ENCODE measurements around the gene CTDSP2.

Gene CTDSP2

DNA sequence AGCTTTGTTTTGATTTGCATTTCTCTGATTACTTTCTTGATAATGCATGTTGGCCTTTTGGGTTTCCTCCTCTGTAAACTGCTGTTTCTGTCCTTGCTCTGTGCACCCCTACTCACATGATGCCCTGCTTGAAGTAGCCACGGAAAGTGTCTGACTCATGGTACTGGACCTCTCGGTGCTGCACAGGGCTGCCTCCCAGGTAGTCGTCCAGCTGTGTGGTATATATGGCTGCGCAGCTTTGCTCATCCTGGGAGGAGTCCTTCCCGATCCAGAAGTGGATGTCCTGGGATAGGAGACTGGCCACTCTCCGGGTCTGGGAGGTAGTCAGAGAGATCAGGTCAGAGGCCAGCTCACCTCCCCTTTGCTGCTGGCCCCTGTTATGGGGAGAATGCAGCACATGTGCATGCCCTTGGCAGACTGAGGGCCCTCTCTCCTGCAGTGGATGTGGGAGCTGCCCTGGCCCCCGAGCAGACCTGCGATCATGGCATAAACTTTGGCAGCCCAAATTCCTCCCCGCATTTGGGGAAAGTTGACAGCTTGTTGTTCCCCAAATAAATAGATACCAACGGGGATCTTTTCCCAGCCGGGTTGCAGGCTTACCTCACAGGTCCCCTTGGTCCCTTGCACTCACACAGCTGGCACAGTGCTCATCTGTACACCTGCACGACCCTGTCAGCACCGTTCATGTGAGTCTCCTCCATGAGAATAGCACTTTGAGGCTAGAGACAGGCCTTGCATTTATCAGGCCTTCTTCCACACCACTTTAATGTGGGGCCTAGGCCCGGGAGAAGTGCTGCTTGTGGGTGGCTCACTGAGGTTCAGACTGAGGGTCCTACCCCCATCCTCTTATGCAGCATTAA, 33.2 kb downstream of the CTDSP2 start:
- no peak for DNase-seq

DNA sequence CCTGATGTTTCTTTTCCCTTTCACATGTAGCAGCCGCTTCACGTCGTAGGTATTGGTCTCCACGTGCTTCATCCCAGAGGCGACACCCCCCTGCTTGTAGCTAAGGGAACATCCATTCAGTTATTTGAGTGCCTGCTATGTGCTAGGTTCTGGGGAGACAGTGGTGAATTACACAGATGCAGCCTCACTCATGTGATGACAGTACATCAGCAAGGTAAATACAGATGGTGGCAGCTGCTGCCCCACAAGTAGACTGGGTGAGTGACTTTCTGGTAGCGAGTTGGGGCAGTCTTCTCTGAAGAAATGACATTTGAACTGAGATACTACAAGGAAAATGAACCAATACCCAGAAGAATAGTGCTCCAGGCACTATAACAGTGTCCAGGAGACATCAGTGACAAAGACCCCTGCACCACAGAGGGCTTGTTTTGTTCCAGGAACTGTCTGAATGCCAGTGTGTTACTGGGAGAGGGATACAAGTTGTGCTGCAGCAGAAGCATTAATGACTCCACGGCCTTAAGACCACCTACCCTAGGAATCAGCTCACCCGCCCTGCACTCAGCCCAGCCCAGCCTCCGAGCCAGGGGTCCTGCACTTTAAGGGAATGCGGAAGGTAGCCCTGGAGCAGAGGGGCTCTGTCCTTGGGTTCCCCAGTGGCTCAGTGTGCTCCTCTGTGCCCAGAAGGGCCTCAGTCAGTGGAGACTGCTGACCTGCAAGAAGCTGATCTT, 35.3 kb downstream of the CTDSP2 start:
- no peak for DNase-seq

DNA sequence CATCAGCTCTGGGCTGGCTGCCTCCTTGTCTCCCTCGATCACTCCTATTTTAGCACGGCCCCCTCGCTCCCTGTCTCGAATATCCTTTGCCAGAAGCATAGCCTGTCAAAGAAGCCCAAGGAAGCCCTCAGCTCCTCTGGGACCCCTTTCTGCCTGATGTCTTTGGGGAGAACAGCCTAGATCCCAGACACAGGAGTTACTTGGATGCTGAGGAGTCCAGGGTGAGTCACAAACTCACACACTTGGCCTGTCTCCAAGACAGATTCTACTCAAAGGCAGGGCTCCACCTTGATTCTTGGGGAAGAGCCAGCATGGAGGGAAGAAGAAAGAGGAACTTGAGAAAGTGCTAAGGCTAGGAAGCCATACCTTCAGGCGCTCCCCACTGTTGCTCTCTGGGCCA, 36.1 kb downstream of the CTDSP2 start:
- no peak for DNase-seq

DNA sequence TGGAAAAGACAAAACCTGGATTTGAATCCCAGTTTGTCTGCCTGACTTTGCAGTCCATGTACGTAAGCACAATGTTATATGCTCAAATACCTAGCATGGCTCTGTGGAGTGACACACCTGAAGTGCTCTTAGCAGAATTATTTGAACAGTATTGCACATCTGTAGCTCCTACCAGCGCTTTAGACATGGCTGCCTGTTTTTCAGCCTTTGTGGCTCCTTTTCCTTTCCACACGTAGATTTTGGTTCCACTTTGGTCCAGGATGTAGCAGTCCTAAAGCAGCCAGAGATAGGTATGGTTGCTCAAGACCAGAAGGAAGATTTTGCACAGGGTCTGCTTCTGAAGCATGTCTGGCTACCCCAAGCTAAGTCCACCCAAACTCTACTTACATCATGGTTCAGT, 37.1 kb downstream of the CTDSP2 start:
- no peak for DNase-seq

DNA sequence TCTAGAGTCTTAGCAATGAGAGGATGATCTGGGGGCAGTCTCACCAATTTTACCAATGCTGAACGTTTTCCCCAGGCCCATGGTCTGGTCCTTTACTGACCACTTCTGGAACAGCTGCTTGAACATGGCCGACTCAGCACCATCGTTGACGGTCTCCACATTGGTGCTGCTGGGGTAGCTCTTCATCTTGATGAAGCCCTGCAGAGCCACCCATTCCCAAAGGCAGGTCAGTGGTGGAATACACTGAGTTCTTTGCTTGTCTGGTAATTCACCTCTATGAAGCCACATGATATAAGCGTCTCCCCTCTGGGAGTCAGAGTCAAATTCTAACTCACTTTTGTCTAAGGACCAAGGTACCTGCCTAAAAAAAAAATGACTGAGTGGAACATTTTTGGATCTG, 38.2 kb downstream of the CTDSP2 start:
- DNase-seq: no peak

DNA sequence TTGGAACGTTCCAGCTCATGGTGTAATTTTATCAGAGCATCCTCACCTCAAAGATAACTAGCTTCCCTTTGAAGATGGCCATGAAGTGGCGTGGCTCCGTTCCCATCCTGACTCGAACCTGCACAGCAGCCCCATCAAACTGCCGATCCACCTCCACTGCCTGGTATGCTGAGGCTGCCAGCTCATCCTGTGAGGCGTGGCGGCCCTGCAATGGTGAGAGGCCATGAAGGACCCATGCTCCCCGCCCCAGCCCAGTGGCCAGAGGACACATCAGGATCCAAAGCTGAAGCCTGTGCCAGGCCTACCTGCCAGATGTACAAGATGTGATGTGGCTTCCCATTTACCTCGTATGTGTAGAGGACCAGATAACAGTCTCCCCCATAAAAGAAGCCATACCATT, 39.2 kb downstream of the CTDSP2 start:
- no peak for DNase-seq

DNA sequence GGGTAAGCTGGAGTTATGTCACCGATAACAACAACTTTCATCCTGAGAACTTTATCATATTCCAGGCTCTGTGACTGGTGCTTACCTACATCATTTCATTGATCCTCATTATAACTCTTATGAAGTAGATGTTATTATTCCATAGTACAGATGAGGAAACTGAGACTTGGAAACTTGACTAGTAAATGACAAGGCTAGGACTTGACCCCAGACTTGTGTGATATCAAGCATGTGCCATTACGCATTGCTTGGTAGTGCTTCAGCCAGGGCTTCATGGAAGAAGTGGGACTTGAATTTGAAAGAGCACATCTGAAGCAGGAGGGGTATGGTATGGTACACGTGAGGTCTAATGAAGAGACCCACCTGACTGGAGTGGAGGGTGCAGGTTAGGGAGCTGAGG, 39.9 kb downstream of the CTDSP2 start:
- DNase-seq: no peak

DNA sequence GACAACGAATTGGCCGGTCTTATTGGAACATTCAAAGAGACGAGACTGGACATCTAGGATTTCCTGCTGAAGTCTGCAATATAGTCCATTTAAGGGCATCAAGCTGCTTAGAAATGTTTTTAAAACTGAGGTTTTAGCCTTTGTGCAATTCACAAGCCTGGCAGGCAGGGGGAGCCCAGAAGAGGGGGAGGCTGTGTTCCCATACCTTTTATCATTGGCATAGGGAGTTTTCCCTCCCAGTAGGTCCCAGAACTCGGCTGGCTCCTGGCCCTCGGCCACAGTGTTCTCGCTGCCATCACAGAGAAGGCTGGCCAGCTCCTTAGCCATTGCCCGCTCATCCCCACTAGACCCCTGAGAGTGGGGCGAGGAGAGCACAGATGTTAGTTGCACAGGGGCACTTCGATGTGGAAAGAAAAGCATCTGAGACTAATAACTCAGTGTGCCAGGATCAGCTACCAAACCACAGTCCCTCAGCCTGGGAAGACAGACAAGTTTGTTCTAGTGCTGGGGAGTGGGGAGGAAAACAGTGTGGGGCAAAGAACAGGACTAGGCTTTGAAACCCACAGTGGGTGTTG, 43.1 kb downstream of the CTDSP2 start:
- no peak for DNase-seq

DNA sequence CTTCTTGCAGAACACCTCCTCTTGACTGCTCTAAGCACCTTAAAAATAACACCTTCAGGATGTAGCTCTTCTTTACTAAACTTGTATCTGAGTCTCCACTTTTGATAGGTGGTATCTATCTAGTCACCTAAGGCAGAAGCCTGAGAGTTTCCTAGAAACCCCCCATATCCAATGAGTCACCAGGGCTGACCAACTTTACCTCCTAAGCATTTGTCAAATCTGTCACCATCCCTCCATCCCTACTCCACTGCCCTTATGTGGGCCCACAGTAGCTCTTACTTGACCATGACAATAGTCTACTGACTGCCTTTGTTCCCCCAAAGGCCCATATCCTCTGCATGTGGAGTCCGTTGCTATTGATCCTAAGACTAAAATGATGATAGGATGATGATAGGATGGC, 43.9 kb downstream of the CTDSP2 start:
- DNase-seq: no peak

DNA sequence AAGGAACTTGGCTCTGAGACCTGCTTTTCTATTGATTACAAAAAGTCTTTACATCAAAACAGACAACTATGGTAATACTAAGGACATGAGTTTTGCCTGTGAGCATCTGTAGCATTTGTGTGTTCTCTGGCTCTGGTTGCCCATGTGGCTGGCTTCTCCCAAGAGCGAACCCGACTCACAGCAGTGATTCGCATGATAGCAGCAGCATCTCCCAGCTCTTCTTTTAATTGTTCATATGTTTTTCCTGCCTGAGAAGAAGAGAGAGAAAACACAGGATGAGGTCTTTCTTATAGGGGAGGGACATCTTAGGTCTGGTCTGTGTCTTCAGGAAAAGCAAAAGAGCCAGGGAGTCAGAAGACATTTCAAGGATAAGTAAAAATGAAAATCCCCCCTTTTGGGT, 45.6 kb downstream of the CTDSP2 start:
- no peak for DNase-seq

DNA sequence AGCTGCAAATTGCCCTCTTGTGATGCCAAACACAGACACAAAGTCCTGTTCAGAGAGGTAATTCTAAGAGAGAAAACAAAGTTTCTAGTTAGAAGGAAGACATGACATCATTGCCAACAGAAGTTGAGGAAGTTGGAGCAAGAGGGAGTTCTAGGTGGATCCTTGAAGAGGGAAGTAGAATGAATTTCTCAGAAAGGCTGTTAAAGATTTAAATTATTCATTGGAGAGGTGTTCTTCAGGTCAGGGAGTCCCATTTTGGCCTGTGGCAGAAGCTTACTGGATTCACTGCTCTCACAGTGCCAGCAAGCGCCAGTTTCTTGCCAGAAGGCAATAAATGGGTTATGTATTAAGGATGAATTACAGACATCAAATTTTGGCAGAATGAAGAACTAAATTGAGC, 48.6 kb downstream of the CTDSP2 start:
- no peak for DNase-seq

DNA sequence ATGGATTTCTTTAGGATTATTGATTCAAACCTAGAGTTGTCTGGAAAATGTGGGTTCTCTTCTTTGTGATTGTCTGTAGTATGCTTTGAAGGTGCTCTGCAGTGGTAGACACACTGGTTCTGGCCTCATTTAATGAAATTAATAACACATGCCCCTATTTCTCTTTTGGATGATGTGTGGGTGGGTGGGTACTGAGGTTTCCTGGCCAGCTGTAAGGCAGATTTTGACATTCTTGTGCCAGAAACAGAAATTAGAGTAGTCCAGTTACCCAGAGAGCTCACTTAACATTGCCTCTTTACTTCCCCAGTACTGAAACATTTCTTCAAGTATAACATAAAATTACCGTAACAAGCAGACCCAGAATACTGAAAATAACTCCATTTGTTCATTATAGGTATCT, 49.5 kb downstream of the CTDSP2 start:
- no peak for DNase-seq

DNA sequence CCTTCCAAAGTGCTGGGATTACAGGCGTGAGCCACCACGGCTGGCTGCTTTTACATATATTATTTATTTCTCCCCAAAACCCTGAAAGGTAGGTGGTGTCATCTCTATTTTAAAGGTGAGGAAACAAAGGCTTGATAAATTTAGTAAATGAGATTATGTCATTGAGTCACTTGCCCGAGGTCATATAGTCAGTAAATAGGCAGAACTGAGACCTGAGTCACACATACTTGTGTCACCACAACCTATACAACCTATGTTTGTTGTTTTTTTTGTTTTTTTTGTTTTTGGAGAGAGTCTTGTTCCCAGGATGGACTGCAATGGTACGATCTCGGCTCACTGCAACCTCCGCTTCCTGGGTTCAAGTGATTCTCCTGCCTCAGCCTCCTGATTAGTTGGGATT, 51.2 kb downstream of the CTDSP2 start:
- no peak for DNase-seq

DNA sequence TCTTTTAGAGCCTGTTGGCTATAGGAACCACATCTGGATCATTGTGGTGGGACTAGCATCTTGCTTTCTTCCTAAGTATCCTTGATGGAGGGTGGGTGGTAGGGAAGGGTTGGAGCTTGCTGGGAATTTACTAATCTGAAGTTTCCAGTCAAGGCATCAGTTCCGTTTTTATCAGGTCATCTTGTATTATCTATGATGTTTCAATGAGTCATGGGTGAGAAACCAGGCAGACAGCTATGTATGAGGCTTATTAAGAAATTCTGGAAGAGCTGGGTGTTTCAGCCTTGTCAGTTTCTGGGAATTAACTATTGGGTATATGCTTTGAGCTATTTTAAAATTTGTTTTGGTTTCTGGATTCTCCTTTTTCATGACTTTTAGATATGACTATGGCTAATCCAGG, 52.6 kb downstream of the CTDSP2 start:
- DNase-seq: no peak

DNA sequence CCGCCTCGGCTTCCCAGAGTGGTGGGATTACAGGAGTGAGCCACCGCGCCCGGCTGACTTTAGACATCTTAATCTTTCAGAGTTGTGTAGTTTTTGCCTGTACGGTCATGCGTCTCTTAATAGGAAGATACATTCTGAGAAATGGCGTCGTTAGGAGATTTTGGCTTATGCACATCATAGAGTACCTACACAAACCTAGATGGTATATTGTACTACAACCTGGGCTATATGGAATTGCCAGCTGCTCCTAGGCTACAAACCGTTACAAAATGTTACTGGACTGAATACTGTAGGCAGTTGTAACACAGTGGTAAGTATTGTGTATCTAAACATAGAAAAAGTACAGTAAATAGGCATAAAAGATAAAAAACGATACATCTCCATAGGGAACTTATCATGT, 62.7 kb downstream of the CTDSP2 start:
- no peak for DNase-seq

DNA sequence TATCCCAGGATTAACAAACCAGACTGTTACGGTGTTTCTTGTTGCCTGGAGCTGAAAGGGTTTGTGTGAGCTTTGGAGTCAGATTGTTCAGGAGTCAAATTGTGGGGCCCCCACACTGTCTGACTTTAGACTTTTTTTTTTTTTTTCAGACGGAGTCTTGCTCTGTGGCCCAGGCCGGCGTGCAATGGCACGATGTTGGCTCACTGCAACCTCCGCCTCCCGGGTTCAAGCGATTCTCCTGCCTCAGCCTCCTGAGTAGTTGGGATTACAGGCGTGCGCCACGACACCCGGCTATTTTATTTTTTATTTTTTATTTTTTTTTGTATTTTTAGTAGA, 63.1 kb downstream of the CTDSP2 start:
- DNase-seq: no peak

DNA sequence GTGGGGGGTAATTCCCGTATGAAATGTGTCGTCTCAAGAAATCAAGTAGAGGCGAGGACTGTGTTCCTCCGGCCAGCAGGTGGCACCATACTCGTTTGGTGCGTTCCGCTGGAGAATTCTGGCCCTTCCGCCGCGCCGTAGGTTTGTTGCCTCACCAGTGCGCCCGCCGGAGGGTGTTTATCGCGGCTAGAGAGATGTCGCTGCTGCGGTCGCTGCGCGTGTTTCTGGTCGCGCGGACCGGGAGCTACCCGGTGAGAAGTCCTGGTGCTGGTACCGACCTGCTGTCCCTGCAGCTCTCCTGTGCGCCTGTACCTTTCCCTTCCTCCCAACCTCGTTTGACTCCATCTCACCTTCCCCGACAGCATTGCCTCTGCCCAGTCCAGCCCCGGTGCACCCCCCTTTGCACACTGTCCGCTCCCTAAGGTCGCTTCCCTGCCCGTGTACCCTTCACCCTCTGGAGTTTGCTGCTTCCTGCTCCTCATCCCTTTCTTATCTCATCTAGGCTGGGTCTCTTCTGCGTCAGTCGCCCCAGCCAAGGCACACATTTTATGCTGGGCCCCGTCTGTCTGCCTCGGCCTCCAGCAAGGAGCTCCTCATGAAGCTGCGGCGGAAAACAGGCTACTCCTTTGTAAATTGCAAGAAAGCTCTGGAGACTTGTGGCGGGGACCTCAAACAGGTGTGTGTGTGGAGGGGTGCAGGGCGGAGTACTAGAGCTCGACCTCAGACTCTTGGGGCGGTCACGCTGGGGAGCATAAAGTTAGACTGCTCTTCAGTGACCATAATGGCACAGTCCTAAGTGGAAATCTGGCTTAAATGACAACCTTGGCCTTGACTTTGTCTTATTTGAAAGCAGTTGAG, 63.7 kb downstream of the CTDSP2 start, which contains the start of gene TSFM:
Gene TSFM (plus strand): TSS at position 180 of the 858 bp plus-strand sequence. CDS start 15 bp downstream, at position 195.
- DNase-seq: peak; percentile 54

DNA sequence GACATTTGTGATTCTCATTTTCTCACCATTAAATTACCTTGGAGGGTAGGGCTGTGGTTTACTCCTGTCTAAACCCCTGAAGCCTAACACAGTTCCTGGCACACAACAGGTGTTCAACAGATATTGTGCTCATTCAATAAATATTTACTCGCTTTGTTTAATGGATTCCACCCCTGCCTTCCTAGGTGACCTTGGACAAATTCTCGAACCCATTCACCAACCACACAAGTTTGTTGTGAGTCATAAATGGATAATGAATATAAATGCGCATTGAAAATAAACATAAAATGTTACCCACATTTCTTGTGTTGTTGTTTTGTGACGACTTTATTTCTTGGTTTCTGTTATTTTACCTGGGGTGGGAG, 64.3 kb downstream of the CTDSP2 start:
- DNase-seq: no peak

DNA sequence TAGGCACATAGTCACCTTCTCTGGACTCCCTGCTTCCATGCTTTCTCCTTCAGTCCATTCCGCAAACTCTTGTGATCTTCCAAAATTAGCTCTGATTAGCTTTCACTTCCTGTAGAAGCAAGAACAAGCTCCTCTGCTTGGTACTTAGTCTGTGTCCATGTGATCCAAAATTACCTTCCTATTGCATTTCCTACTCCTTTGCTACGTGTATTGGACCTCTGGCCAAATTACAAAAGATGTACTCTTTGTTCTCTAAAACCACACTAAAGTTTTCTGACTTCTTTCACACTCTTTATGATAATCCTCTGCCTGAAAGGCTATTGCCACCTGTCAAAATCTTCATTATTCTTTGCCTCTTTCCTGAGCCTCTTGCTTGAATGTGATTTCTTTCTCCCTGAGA, 64.7 kb downstream of the CTDSP2 start:
- no peak for DNase-seq

DNA sequence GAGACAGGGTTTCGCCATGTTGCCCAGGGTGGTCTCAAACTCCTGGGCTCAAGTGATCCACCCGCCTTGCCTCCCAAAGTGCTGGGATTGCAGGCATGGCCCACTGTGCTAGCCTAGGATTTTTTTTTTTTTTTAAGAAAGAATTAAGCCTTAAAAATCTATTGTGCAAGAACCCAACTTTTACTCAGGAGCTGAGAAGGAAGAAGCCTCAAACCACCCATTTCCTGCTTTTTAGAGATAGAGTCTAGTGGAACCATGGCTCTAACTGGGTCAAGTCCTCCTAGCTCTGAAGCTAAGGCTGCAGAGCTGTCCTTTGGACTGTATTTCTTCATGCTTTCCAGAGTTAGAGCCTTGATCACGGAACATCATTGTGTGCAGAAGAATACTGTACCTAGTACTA, 65.3 kb downstream of the CTDSP2 start:
- peak; percentile 11 for DNase-seq

DNA sequence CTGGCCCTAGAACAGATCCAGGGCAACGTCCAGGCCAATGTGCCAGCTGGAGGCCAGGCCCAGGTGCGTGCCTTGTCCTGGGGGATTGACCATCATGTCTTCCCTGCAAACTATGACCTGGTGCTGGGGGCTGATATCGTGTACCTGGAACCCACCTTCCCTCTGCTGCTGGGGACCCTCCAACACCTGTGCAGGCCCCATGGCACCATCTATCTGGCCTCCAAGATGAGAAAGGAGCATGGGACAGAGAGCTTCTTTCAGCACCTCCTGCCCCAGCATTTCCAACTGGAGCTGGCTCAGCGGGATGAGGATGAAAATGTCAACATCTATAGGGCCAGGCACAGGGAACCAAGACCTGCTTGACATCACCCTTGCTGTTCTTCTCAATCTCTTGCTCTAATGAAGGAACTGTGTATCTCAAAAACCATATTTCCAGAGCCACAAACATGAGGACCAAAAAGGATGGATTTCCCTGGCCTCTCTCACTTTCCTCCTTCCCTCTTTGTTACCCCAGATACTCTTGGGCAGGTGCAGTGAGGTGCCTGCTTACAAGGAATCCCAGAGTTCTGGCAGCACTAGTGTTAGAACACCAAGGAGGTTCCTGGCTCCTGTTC, 66.1 kb downstream of the CTDSP2 start:
- no peak for DNase-seq

DNA sequence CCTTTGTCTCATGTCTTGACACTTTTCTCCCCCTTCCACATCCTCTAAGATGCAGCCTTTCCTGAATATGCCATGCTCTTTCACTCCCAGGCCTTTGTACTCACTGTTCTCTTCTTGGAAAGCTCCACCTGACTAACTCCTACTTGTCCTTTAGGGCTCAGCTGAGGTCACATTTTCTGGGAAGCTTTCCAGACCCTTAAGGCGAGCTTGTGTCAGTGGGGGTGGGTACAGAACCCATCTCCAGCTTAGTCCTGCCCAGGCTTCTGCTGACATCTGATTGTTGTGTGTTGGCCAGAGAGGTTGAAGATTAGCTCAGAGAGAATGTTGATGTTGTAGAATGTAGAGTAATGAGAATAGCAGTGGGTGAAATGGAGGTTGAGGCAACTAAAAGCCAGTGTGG, 66.8 kb downstream of the CTDSP2 start:
- DNase-seq: no peak

DNA sequence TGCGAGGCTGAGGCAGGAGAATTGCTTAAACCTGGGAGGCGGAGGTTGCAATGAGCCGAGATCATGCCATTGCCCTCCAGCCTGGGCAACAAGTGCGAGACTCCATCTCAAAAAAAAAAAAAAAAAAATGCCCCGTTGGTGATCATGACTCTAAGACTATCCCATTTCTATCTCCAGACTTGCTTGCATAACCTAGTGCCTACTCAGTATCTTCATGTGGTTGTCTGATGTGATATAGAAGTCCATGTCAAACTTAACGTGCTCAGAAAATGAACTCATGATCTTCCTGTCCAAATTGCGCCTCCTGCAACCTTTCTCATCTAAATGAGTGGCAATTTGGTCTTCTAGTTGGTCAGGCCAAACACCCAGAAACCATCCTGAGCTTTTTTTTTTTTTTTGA, 68.6 kb downstream of the CTDSP2 start:
- DNase-seq: no peak

All from SIG-M5 (cell line).